Osteoblast (primary cell): ENCODE results near the gene NDNF. TPM values are rescaled to one million over a fixed set of nuclear protein-coding genes. Genes with fewer than 3 reads are reported as not detected.

Experiments used
- DNase-seq: peaks from one replicate; pipeline ENCODE4 v3.0.0; 2011; ENCODE audit warnings: low spot score, mixed read lengths; ENCODE audit not compliant: insufficient read length; ENCODE audit errors: missing footprints
- H2AFZ ChIP-seq: 2 replicates; pipeline ENCODE4 v1.6.0; 2011; ENCODE audit warnings: mild to moderate bottlenecking, low read length
- H3K27ac ChIP-seq: 2 replicates; pipeline ENCODE4 v1.5.1; 2011; ENCODE audit warnings: mild to moderate bottlenecking, low read depth, low read length, moderate library complexity
- H3K27me3 ChIP-seq: 2 replicates; pipeline ENCODE4 v1.6.0; 2012; ENCODE audit warnings: mild to moderate bottlenecking, control low read depth, inconsistent platforms, low read length, moderate library complexity; ENCODE audit not compliant: insufficient read depth
- H3K36me3 ChIP-seq: 2 replicates; pipeline ENCODE4 v1.5.1; 2011; ENCODE audit warnings: mild to moderate bottlenecking, low read length, control low read depth, moderate library complexity; ENCODE audit not compliant: insufficient read depth
- H3K4me1 ChIP-seq: 2 replicates; pipeline ENCODE4 v1.5.1; 2011; ENCODE audit warnings: mild to moderate bottlenecking, low read length, control low read depth, moderate library complexity; ENCODE audit not compliant: insufficient read depth
- H3K4me2 ChIP-seq: 2 replicates; pipeline ENCODE4 v1.6.0; 2011; ENCODE audit warnings: mild to moderate bottlenecking, low read length; ENCODE audit not compliant: insufficient read depth
- H3K4me3 ChIP-seq: fragments of 200-600 bp; sonication (generic); 3 replicates; pipeline ENCODE4 v1.5.1; 2012; ENCODE audit warnings: mild to moderate bottlenecking, low read length, inconsistent platforms; ENCODE audit not compliant: insufficient read depth
- H3K79me2 ChIP-seq: 2 replicates; pipeline ENCODE4 v1.6.0; 2012; ENCODE audit warnings: mild to moderate bottlenecking, low read length, control low read depth, inconsistent platforms; ENCODE audit not compliant: insufficient read depth
- H3K9me3 ChIP-seq: 2 replicates; pipeline ENCODE4 v1.5.1; 2011; ENCODE audit warnings: low read depth, low read length, control low read depth
- H4K20me1 ChIP-seq: 2 replicates; pipeline ENCODE4 v1.6.0; 2012; ENCODE audit warnings: mild to moderate bottlenecking, low read length, control low read depth; ENCODE audit not compliant: insufficient read depth
- total RNA-seq: library from RNA; depleted of rRNA; stranded (reverse); fragments of >200 nt; gene quantifications from 2 replicates; pipeline ENCODE4 v1.2.3, GENCODE V29; 2012
- TF ChIP-seq, protein P1 (sequence below): IDR thresholded peaks from 2 replicates; pipeline ENCODE4 v1.5.1; 2011; ENCODE audit warnings: mild to moderate bottlenecking, low read depth, low read length, moderate library complexity; ENCODE audit errors: extremely low read depth

NDNF gene
- total RNA-seq, 1 donor = 9.8 TPM

DNA sequence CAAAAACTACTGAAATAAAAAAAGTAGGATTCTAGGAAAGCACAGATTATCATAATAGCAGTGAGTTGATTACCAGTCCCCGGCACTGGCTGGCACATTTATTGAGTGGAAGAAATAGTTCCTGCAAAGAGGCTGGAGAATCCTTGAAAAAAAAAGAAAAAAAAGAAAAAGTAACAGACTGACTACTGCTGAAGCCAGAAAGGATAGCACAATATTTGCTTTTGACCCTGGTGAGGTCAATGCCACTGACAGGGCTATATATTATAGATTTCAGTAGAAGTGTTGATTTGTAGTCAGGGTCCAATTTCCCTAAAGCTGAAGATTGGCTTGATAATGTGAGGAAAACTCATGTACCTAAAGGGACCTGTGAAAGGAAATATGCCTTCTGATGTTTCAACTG, 64.7 kb downstream of the NDNF start:
- H4K20me1 ChIP-seq = no peaks in the 10 kb centered on the region
- no peak for DNase-seq
- no peaks in the 10 kb centered on the region for H3K9me3 ChIP-seq
- H3K4me3 ChIP-seq = no peak overlapping the region
- no peaks in the 10 kb centered on the region for H3K79me2 ChIP-seq
- TF ChIP-seq, protein P1, sequence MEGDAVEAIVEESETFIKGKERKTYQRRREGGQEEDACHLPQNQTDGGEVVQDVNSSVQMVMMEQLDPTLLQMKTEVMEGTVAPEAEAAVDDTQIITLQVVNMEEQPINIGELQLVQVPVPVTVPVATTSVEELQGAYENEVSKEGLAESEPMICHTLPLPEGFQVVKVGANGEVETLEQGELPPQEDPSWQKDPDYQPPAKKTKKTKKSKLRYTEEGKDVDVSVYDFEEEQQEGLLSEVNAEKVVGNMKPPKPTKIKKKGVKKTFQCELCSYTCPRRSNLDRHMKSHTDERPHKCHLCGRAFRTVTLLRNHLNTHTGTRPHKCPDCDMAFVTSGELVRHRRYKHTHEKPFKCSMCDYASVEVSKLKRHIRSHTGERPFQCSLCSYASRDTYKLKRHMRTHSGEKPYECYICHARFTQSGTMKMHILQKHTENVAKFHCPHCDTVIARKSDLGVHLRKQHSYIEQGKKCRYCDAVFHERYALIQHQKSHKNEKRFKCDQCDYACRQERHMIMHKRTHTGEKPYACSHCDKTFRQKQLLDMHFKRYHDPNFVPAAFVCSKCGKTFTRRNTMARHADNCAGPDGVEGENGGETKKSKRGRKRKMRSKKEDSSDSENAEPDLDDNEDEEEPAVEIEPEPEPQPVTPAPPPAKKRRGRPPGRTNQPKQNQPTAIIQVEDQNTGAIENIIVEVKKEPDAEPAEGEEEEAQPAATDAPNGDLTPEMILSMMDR = no peak
- H3K4me2 ChIP-seq = no peak overlapping the region
- no peaks in the 10 kb centered on the region for H3K36me3 ChIP-seq
- H3K27me3 ChIP-seq = no peaks in the 10 kb centered on the region
- no peak overlapping the region for H2AFZ ChIP-seq
- no peak overlapping the region for H3K27ac ChIP-seq
- H3K4me1 ChIP-seq = no peaks in the 10 kb centered on the region

DNA sequence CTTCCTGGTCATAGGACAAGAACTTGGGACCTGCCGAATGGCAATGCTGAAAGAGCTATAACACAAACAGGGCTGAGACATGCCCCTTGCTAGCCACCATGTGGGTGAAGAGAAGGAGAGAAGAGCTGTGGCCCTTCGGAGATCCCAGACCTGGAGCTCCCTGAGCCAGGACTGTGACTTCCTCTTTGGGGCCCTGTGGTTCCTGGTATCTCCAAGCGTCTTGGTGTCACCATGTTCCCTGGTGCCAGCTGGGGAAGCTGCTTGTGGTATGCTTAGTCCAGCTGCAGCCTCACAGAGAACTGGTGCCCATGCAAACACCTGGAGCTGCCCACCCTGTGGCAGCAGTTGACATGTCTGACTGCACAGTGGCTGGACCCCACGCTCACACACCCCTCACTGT, 68.5 kb downstream of the NDNF start:
- DNase-seq = no peak
- TF ChIP-seq, protein P1 = no peak
- no peaks in the 10 kb centered on the region for H4K20me1 ChIP-seq
- H3K4me2 ChIP-seq = no peak overlapping the region
- H3K4me1 ChIP-seq = no peaks in the 10 kb centered on the region
- H3K79me2 ChIP-seq = no peaks in the 10 kb centered on the region
- H3K27me3 ChIP-seq = no peaks in the 10 kb centered on the region
- H2AFZ ChIP-seq = no peak overlapping the region
- H3K27ac ChIP-seq = no peak overlapping the region
- no peaks in the 10 kb centered on the region for H3K36me3 ChIP-seq
- no peak overlapping the region for H3K4me3 ChIP-seq
- H3K9me3 ChIP-seq = no peaks in the 10 kb centered on the region

DNA sequence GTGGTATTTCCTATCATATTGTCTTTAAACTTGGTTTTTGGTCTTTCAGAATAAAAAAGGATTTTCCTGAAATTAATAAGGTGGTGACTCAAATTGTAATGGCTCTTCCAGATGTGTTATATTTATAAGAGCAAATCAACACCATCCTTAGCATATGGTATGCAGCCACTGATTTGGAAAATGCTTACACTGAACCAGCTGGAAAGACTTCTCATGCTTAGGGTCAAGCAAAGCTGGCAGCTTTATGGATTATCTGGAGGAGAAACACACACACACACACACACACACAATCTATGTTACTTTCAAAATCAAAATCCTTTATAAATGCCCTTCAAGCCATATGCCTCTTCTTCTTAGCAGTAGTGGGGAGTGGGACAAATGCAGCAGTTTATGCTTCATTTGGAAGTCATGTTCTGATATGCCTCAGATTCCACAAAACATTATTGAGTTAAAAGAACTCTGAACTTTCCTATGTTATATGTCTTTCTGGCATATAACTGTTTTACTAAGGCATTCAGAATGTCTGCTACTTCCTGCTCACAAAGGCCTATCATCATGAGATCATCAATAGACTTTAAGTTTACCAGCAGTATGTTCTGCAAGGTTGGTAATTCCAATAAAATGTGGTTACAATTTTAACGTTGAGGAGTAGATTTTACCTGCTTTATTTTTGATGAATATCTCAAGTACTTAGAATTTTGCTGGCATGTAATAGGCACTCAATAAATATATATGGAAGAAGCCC, 76.9 kb downstream of the NDNF start:
- no peaks in the 10 kb centered on the region for H3K36me3 ChIP-seq
- no peak for DNase-seq
- H3K27me3 ChIP-seq = no peaks in the 10 kb centered on the region
- H3K79me2 ChIP-seq = no peaks in the 10 kb centered on the region
- H3K27ac ChIP-seq = no peak overlapping the region
- no peaks in the 10 kb centered on the region for H3K9me3 ChIP-seq
- no peaks in the 10 kb centered on the region for H4K20me1 ChIP-seq
- no peaks in the 10 kb centered on the region for H3K4me1 ChIP-seq
- H3K4me3 ChIP-seq = no peak overlapping the region
- TF ChIP-seq, protein P1 = no peak
- H2AFZ ChIP-seq = no peak overlapping the region
- H3K4me2 ChIP-seq = no peak overlapping the region

DNA sequence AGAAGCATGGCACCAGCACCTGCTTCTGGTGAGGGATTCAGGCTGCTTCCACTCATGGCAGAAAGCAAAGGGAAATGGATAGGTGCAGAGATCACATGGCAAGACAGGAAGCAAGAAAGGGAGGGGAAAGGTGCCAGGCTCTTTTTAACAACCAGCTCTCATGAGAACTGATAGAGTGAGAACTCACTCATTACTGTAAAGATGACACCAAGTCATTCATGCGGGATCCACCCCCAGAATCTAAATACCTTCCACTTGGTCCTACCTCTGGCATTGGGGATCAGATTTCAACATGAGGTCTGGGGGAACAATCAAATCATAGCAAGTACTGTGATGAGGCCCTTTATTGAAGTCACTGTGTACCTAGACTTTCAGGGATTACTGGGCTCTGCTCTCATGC, 77.8 kb downstream of the NDNF start:
- H3K4me1 ChIP-seq = no peaks in the 10 kb centered on the region
- DNase-seq = no peak
- H2AFZ ChIP-seq = no peak overlapping the region
- H3K4me3 ChIP-seq = no peak overlapping the region
- H3K27me3 ChIP-seq = no peaks in the 10 kb centered on the region
- H3K36me3 ChIP-seq = no peaks in the 10 kb centered on the region
- no peaks in the 10 kb centered on the region for H4K20me1 ChIP-seq
- no peak overlapping the region for H3K4me2 ChIP-seq
- H3K27ac ChIP-seq = no peak overlapping the region
- H3K79me2 ChIP-seq = no peaks in the 10 kb centered on the region
- H3K9me3 ChIP-seq = no peaks in the 10 kb centered on the region
- TF ChIP-seq, protein P1 = no peak
